Measurements from ENCODE around the gene NQO2. TPM values are rescaled to one million over a fixed set of nuclear protein-coding genes. Genes with fewer than 3 reads are reported as not detected.
"Not testable (repeated sequence)": the region's sequence is repeated elsewhere in the genome, so short reads cannot be mapped to it uniquely, and the experiment has no call there.

The NQO2 gene
- total and polyA plus RNA-seq, 7 donors, result 42.8 to 201 (median 119) TPM

- no peak for DNase-seq
- H3K27ac ChIP-seq, result no peak overlapping the region
- H3K9me3 ChIP-seq, result no peaks in the 10 kb centered on the region
- no peaks in the 10 kb centered on the region for H3K27me3 ChIP-seq (ENCODE audit: insufficient read depth in 3 of 3, low read length in 2 of 3)
- 75 to 79% (median 76%) methylated on average over 2 of the region's 2 CpGs for WGBS, 3 donors
- no peaks in the 10 kb centered on the region for H3K36me3 ChIP-seq (ENCODE audit: insufficient read depth in 1 of 2, low read depth in 1 of 2)
- no peak for TF ChIP-seq CTCF (IDR thresholded peaks at IDR 0.05)
- intact Hi-C loops (cut with DNase I), result loop anchor here in 1 of 2 donors (5.0 kb wide), 1 partner anchor 217 kb away; the partner anchor contains the start of gene SERPINB1
- no peak for ATAC-seq
- no peak overlapping the region for H3K4me3 ChIP-seq
- H3K4me1 ChIP-seq, result no peaks in the 10 kb centered on the region
These were observed 59.3 kb downstream of the NQO2 start for GRCh38 chr6:3058957-3059356.

GRCh38 chr6:3060092-3060491 lies 60.4 kb downstream of the NQO2 start:
- H3K27ac ChIP-seq; ATAC-seq; H3K27me3 ChIP-seq (ENCODE audit: insufficient read depth in 3 of 3, low read length in 2 of 3); H3K36me3 ChIP-seq (ENCODE audit: insufficient read depth in 1 of 2, low read depth in 1 of 2); H3K4me3 ChIP-seq; DNase-seq; H3K9me3 ChIP-seq; intact Hi-C loops (cut with DNase I); H3K4me1 ChIP-seq: not testable (repeated sequence)
- WGBS, 3 donors, result 97 to 98% (median 97%) methylated on average over 11 of the region's 11 CpGs

GRCh38 chr6:3061501-3061941 lies 61.8 kb downstream of the NQO2 start:
- H3K4me3 ChIP-seq, result no peak overlapping the region
- WGBS, 3 donors, result 95 to 97% (median 96%) methylated on average over 5 of the region's 5 CpGs
- DNase-seq (no peak), ATAC-seq (no peak)
- no peaks in the 10 kb centered on the region for H3K36me3 ChIP-seq (ENCODE audit: insufficient read depth in 1 of 2, low read depth in 1 of 2)
- H3K9me3 ChIP-seq, result no peaks in the 10 kb centered on the region
- H3K27me3 ChIP-seq (ENCODE audit: insufficient read depth in 3 of 3, low read length in 2 of 3), result no peaks in the 10 kb centered on the region
- TF ChIP-seq CTCF (IDR thresholded peaks at IDR 0.05), result no peak
- no peaks in the 10 kb centered on the region for H3K4me1 ChIP-seq
- H3K27ac ChIP-seq, result no peak overlapping the region
- intact Hi-C loops (cut with DNase I), result no loop called here

- peak in 2 of 4 donors; percentile 0 for ATAC-seq
- intact Hi-C loops (cut with DNase I); H3K36me3 ChIP-seq (ENCODE audit: insufficient read depth in 1 of 2, low read depth in 1 of 2); DNase-seq; H3K27me3 ChIP-seq (ENCODE audit: insufficient read depth in 3 of 3, low read length in 2 of 3); H3K9me3 ChIP-seq: not testable (repeated sequence)
- Histone ChIP-seq H3K27ac (peak overlapping the region; percentile 94), H3K4me1 (peaks cover 11% of the 10 kb centered on the region), H3K4me3 (peak overlapping the region; percentile 86)
- WGBS, 3 donors, result 1 to 6% (median 5%) methylated on average over 4 to 14 of the region's 19 CpGs
These were observed 63.6 kb downstream of the NQO2 start for GRCh38 chr6:3063340-3063732.

- H3K9me3 ChIP-seq, result no peaks in the 10 kb centered on the region
- H3K4me3 ChIP-seq, result peak overlapping the region; percentile 86
- peak; percentile 95 to 97 for DNase-seq
- ATAC-seq, result peak; percentile 89 to 93 (median 91)
- TF ChIP-seq CTCF (IDR thresholded peaks at IDR 0.05), result no peak
- no peaks in the 10 kb centered on the region for H3K27me3 ChIP-seq (ENCODE audit: insufficient read depth in 3 of 3, low read length in 2 of 3)
- WGBS, 3 donors, result 1 to 2% (median 1%) methylated on average over 60 to 85 of the region's 85 CpGs
- peaks cover 11% of the 10 kb centered on the region for H3K4me1 ChIP-seq
- intact Hi-C loops (cut with DNase I), result no loop called here
- H3K27ac ChIP-seq, result peak overlapping the region; percentile 94
- H3K36me3 ChIP-seq (ENCODE audit: insufficient read depth in 1 of 2, low read depth in 1 of 2), result no peaks in the 10 kb centered on the region
These were observed 64.3 kb downstream of the NQO2 start for GRCh38 chr6:3063733-3064700.
